WTC11 (cell line): ENCODE measurements around the gene SYTL1.

Experiments used
- AFF4 ChIP-seq: sonication (generic); formaldehyde crosslinking; IDR thresholded peaks from 2 replicates; pipeline ENCODE4 v1.8.1; 2023; ENCODE audit warnings: mild to moderate bottlenecking, missing genetic modification reagents, borderline replicate concordance
- ATF3 ChIP-seq: sonication (generic); formaldehyde crosslinking; conservative IDR thresholded peaks from 2 replicates; pipeline ENCODE4 v1.8.1; 2022; ENCODE audit warnings: mild to moderate bottlenecking, missing genetic modification reagents
- CTCF ChIP-seq: fragments of 200-600 bp; IDR thresholded peaks from 2 replicates; pipeline ENCODE4 v1.8.0; 2022; ENCODE audit warnings: antibody characterized with exemption
- MYBL2 ChIP-seq: sonication (generic); formaldehyde crosslinking; IDR thresholded peaks from 2 replicates; pipeline ENCODE4 v1.8.1; 2023; ENCODE audit warnings: mild to moderate bottlenecking, moderate library complexity, missing genetic modification reagents
- USF1 ChIP-seq: sonication (generic); formaldehyde crosslinking; IDR thresholded peaks from 2 replicates; pipeline ENCODE4 v1.8.0; 2022; ENCODE audit warnings: mild to moderate bottlenecking, missing genetic modification reagents
- ZNF281 ChIP-seq: sonication (generic); formaldehyde crosslinking; IDR thresholded peaks from 2 replicates; pipeline ENCODE4 v1.8.0; 2023; ENCODE audit warnings: mild to moderate bottlenecking, missing genetic modification reagents

GRCh38 chr1:27341525-27342252, at the start of gene SYTL1:
- TF ChIP-seq CTCF (no peak), ATF3 (CRISPR knock-in tag) (no peak), AFF4 (CRISPR knock-in tag) (peak; percentile 66; the same call in 1 of the 2 replicates), USF1 (CRISPR knock-in tag) (no peak), ZNF281 (CRISPR knock-in tag) (no peak), MYBL2 (CRISPR knock-in tag) (no peak)
